H1 (cell line): ENCODE results near the gene P3H3. TPM values are rescaled to one million over a fixed set of nuclear protein-coding genes. Genes with fewer than 3 reads are reported as not detected.

Source experiments
- BACH1 ChIP-seq: IDR thresholded peaks from 2 replicates; pipeline ENCODE4 v1.6.1; 2012; ENCODE audit warnings: low read length, improper control_type of control experiment
- BCL11A ChIP-seq, 2 experiments: IDR thresholded peaks; one replicate each; pipeline ENCODE4 v1.6.1; 2011; ENCODE audit warnings: low read depth in 2 of 2, low read length in 2 of 2, mild to moderate bottlenecking in 2 of 2
- CTCF ChIP-seq, 3 experiments: IDR thresholded peaks; 1 replicate in 2 of 3; 2 replicates in 1 of 3; pipeline versions ENCODE4 v1.5.1 to v1.6.1; 2011; ENCODE audit warnings: low read length in 3 of 3, mild to moderate bottlenecking in 3 of 3, inconsistent platforms in 2 of 3, low read depth in 1 of 3, moderate library complexity in 1 of 3; ENCODE audit not compliant: insufficient read depth in 1 of 3; ENCODE audit errors: control extremely low read depth in 1 of 3
- HDAC2 ChIP-seq, 2 experiments: fragments of 300-600 bp in 1 of 2; sonication (generic) in 1 of 2; IDR thresholded peaks; 2 replicates each; pipeline ENCODE4 v1.6.1; 2011 to 2012; ENCODE audit warnings: low read depth in 2 of 2, low read length in 2 of 2, mild to moderate bottlenecking in 2 of 2, moderate library complexity in 2 of 2, borderline replicate concordance in 1 of 2, inconsistent platforms in 1 of 2
- SRF ChIP-seq: IDR thresholded peaks from 2 replicates; pipeline ENCODE4 v1.6.1; 2011; ENCODE audit warnings: mild to moderate bottlenecking, low read depth, low read length, moderate library complexity
- polyA plus RNA-seq, 7 experiments: library from polyadenylated mRNA; depleted of rRNA in 3 of 7; stranded (reverse) in 5 of 7; unstranded in 2 of 7; fragments of >200 nt in 5 of 7; fragments of 200-250 nt in 2 of 7; gene quantifications; 1 replicate in 5 of 7; 2 replicates in 1 of 7; 4 replicates in 1 of 7; pipeline versions ENCODE4 v1.2.1 to v1.2.3, GENCODE V29; 2011 to 2013; ENCODE audit warnings: missing spikeins in 2 of 7, mixed read lengths in 2 of 7
- total RNA-seq: library from RNA; stranded (reverse); fragmentation: NEBNext Ultra II Directional; extraction: Animal tissue kit (Norgen Biotek cat#: 25700); gene quantifications from 2 replicates; pipeline ENCODE4 v1.2.1, GENCODE V29; 2021

Gene P3H3
- total and polyA plus RNA-seq, 2 of the 8 experiments (the other 6 are each of a cell fraction or from before 2014, with no cell fraction given) = 22.9 to 43.5 TPM

GRCh38 chr12:6778574-6779550 is 49.3 kb upstream of the P3H3 start (continued):
- TF ChIP-seq HDAC2 (IDR thresholded peaks at IDR 0.05; ENCODE audit: borderline replicate concordance in 1 of 2, low read depth in 2 of 2, low read length in 2 of 2) = no peak; a peak in 1 of 4 replicates
- TF ChIP-seq CTCF (IDR thresholded peaks at IDR 0.05; ENCODE audit: control extremely low read depth in 1 of 3, insufficient read depth in 1 of 3, low read depth in 1 of 3, low read length in 3 of 3) = peak in 2 of 3 experiments; percentile 95 to 98; a peak in 3 of 4 replicates
- 0 out of 2 replicates have a peak, but pooled peaks have one; percentile 23 for TF ChIP-seq SRF
- TF ChIP-seq BACH1 = 0 out of 2 replicates have a peak, but pooled peaks have one; percentile 24
- TF ChIP-seq BCL11A (IDR thresholded peaks at IDR 0.05; ENCODE audit: low read depth in 2 of 2, low read length in 2 of 2) = no peak
